NT2/D1 (cell line): ENCODE data around the gene CAPN9.
"Not testable (repeated sequence)": the region's sequence is repeated elsewhere in the genome, so short reads cannot be mapped to it uniquely, and the experiment has no call there.

Source experiments
- DNase-seq: peaks from one replicate; pipeline ENCODE4 v3.0.0-alpha.2; 2011; ENCODE audit warnings: low read depth, low spot score
- H3K27me3 ChIP-seq: 2 replicates; pipeline ENCODE4 v1.6.0; 2011; ENCODE audit warnings: mild to moderate bottlenecking; ENCODE audit not compliant: insufficient read length, insufficient read depth
- H3K36me3 ChIP-seq: 2 replicates; pipeline ENCODE4 v1.6.1; 2011; ENCODE audit warnings: mild to moderate bottlenecking, low read length, mixed read lengths; ENCODE audit not compliant: insufficient read depth, insufficient read length
- H3K4me1 ChIP-seq: 2 replicates; pipeline ENCODE4 v1.5.1; 2011; ENCODE audit not compliant: insufficient read depth, insufficient read length
- H3K4me3 ChIP-seq: 2 replicates; pipeline ENCODE4 v1.5.1; 2011; ENCODE audit warnings: low read depth; ENCODE audit not compliant: insufficient read length
- H3K9ac ChIP-seq: 2 replicates; pipeline ENCODE4 v1.6.0; 2011; ENCODE audit warnings: low read depth; ENCODE audit not compliant: insufficient read length
- H3K9me3 ChIP-seq: 2 replicates; pipeline ENCODE4 v1.5.1; 2011; ENCODE audit warnings: mild to moderate bottlenecking, low read length; ENCODE audit not compliant: insufficient read depth
- SUZ12 ChIP-seq: IDR thresholded peaks from 2 replicates; pipeline ENCODE4 v1.6.1; 2011; ENCODE audit not compliant: insufficient read length, insufficient read depth; ENCODE audit errors: extremely low read depth
- YY1 ChIP-seq: IDR thresholded peaks from 2 replicates; pipeline ENCODE4 v1.6.1; 2011; ENCODE audit not compliant: insufficient read length, insufficient read depth
- ZNF274 ChIP-seq: IDR thresholded peaks from 2 replicates; pipeline ENCODE4 v1.6.1; 2011; ENCODE audit warnings: mild to moderate bottlenecking, low read depth, low read length

The CAPN9 gene

GRCh38 chr1:230713138-230713537 is 34.0 kb upstream of the CAPN9 start:
- DNase-seq = no peak
- H3K4me3 ChIP-seq = no peak overlapping the region
- H3K9me3 ChIP-seq = 0 out of 2 replicates have a peak, but pooled peaks cover 8% of the 10 kb centered on the region
- no peaks in the 10 kb centered on the region for H3K36me3 ChIP-seq
- H3K27me3 ChIP-seq = no peaks in the 10 kb centered on the region
- H3K9ac ChIP-seq = no peak overlapping the region
- TF ChIP-seq YY1 (no peak), ZNF274 (no peak), SUZ12 (no peak)
- H3K4me1 ChIP-seq = peaks cover 11% of the 10 kb centered on the region

- DNase-seq = no peak
- no peak overlapping the region for H3K9ac ChIP-seq
- peaks cover 11% of the 10 kb centered on the region for H3K4me1 ChIP-seq
- H3K27me3 ChIP-seq = no peaks in the 10 kb centered on the region
- no peak overlapping the region for H3K4me3 ChIP-seq
- no peak for TF ChIP-seq ZNF274
- TF ChIP-seq YY1 = no peak
- TF ChIP-seq SUZ12 = no peak
- H3K9me3 ChIP-seq = 0 out of 2 replicates have a peak, but pooled peaks cover 8% of the 10 kb centered on the region
- H3K36me3 ChIP-seq = no peaks in the 10 kb centered on the region
These were observed 33.7 kb upstream of the CAPN9 start for GRCh38 chr1:230713547-230713914.

- no peak within 1 kb of the TSS for H3K9ac ChIP-seq
- H3K4me3 ChIP-seq = no peak within 1 kb of the TSS
- H3K9me3 ChIP-seq = 0 out of 2 replicates have a peak, but pooled peaks cover 8% of the 10 kb centered on the region
- no peaks in the 10 kb centered on the region for H3K27me3 ChIP-seq
- H3K4me1 ChIP-seq = peaks cover 11% of the 10 kb centered on the region
- no peak for TF ChIP-seq SUZ12
- TF ChIP-seq YY1 = no peak
- no peak for TF ChIP-seq ZNF274
- no peak for DNase-seq
- no peaks in the 10 kb centered on the region for H3K36me3 ChIP-seq
These were observed 33.0 kb upstream of the CAPN9 start, which contains the start of gene AGT for GRCh38 chr1:230713915-230714764. Gene AGT (minus strand): TSS chr1:230714122. CDS start chr1:230710823, 3,299 bp downstream.

- H3K36me3 ChIP-seq = no peaks in the 10 kb centered on the region
- H3K9ac ChIP-seq = no peak overlapping the region
- peaks cover 8% of the 10 kb centered on the region; the same call in 1 of the 2 replicates for H3K9me3 ChIP-seq
- DNase-seq = no peak
- no peak overlapping the region for H3K4me3 ChIP-seq
- peaks cover 11% of the 10 kb centered on the region for H3K4me1 ChIP-seq
- no peaks in the 10 kb centered on the region for H3K27me3 ChIP-seq
- no peak for TF ChIP-seq ZNF274
- TF ChIP-seq SUZ12 = no peak
- no peak for TF ChIP-seq YY1
These were observed 31.7 kb upstream of the CAPN9 start for GRCh38 chr1:230715510-230715909.

- H3K4me3 ChIP-seq, H3K9ac ChIP-seq, DNase-seq, H3K36me3 ChIP-seq, H3K9me3 ChIP-seq, H3K27me3 ChIP-seq: not testable (repeated sequence)
- peaks cover 11% of the 10 kb centered on the region for H3K4me1 ChIP-seq
These were observed 30.7 kb upstream of the CAPN9 start for GRCh38 chr1:230716453-230716852.

GRCh38 chr1:230717251-230717650 is 29.9 kb upstream of the CAPN9 start:
- DNase-seq = no peak
- no peak overlapping the region for H3K9ac ChIP-seq
- H3K4me1 ChIP-seq = peaks cover 11% of the 10 kb centered on the region
- H3K27me3 ChIP-seq = no peaks in the 10 kb centered on the region
- peaks cover 14% of the 10 kb centered on the region for H3K9me3 ChIP-seq
- no peak overlapping the region for H3K4me3 ChIP-seq
- H3K36me3 ChIP-seq = no peaks in the 10 kb centered on the region
- TF ChIP-seq SUZ12 (no peak), YY1 (no peak), ZNF274 (no peak)

- H3K36me3 ChIP-seq, H3K4me1 ChIP-seq, H3K9ac ChIP-seq, H3K4me3 ChIP-seq, H3K27me3 ChIP-seq, DNase-seq: not testable (repeated sequence)
- peaks cover 27% of the 10 kb centered on the region for H3K9me3 ChIP-seq
These were observed 25.2 kb upstream of the CAPN9 start for GRCh38 chr1:230721849-230722522.
